Germinal center (tissue), 1 donor: ENCODE data around the gene FOSB.

Source experiments
- DNase-seq: peaks from one replicate; pipeline ENCODE4 v3.0.0; 2012; ENCODE audit warnings: mixed read lengths, low spot score

The FOSB gene

GRCh38 chr19:45484273-45484945 is 16.6 kb downstream of the FOSB start:
- no peak for DNase-seq

GRCh38 chr19:45485305-45486077 is 17.7 kb downstream of the FOSB start:
- peak; percentile 89 for DNase-seq

GRCh38 chr19:45488708-45489107 is 20.9 kb downstream of the FOSB start:
- no peak for DNase-seq

- no peak for DNase-seq
These were observed 21.5 kb downstream of the FOSB start for GRCh38 chr19:45489216-45489855.

GRCh38 chr19:45492137-45492626 is 24.4 kb downstream of the FOSB start:
- DNase-seq = no peak

GRCh38 chr19:45492627-45493470 is 25.1 kb downstream of the FOSB start:
- DNase-seq = peak; percentile 37

- no peak for DNase-seq
These were observed 26.6 kb downstream of the FOSB start for GRCh38 chr19:45494261-45494916.

GRCh38 chr19:45495178-45495577 is 27.4 kb downstream of the FOSB start:
- DNase-seq = no peak

- DNase-seq = peak; percentile 36
These were observed 28.7 kb downstream of the FOSB start for GRCh38 chr19:45496349-45496953.

GRCh38 chr19:45497791-45498190 is 30.0 kb downstream of the FOSB start:
- DNase-seq = no peak

- DNase-seq = peak; percentile 78
These were observed 30.8 kb downstream of the FOSB start, which contains the start of gene PPM1N for GRCh38 chr19:45498411-45499195. Gene PPM1N, plus strand, starts transcription at chr19:45498443. Its CDS starts 30 bp downstream, at chr19:45498473.

GRCh38 chr19:45499196-45500180 is 31.7 kb downstream of the FOSB start:
- peak; percentile 83 for DNase-seq

- DNase-seq = no peak
These were observed 33.3 kb downstream of the FOSB start for GRCh38 chr19:45500918-45501729.

GRCh38 chr19:45501730-45502014 is 33.9 kb downstream of the FOSB start:
- no peak for DNase-seq

GRCh38 chr19:45502111-45502510 is 34.3 kb downstream of the FOSB start:
- DNase-seq = no peak

GRCh38 chr19:45503909-45504308 is 36.1 kb downstream of the FOSB start:
- no peak for DNase-seq

- DNase-seq = no peak
These were observed 37.6 kb downstream of the FOSB start for GRCh38 chr19:45505151-45505995.

- DNase-seq = no peak
These were observed 38.1 kb downstream of the FOSB start for GRCh38 chr19:45505996-45506245.
